ENCODE measurements around the gene SLC36A3. TPM values are rescaled to one million over a fixed set of nuclear protein-coding genes. Genes with fewer than 3 reads are reported as not detected.
"Not testable (repeated sequence)": the region's sequence is repeated elsewhere in the genome, so short reads cannot be mapped to it uniquely, and the experiment has no call there.

Gene SLC36A3
- total RNA-seq, 1 experiment from 2014 or later, result not detected

DNA sequence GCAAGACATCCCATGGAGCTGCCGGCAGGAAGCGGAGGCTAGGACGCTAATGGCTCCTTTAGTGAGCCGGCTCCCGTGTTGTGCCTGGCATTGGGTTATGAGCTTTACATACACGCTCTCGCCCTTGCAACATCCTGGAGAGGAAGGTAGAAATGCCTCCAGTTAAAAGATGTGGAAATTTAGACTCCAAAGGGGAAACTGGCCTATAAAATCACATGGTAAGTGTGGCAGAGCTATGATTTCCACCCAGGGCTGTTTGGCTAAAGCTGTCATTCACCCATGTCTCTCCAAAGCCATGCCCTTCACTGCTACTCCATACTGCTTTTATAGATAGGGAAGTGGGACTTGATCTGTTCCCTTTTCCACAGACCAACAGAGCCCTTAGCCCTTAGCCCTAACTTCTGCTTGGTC lies 45.4 kb downstream of the SLC36A3 start:
- Histone ChIP-seq H3K36me3 (no peaks in the 10 kb centered on the region), H3K9me3 (replicated peaks) (no peaks in the 10 kb centered on the region), H3K27ac (no peak overlapping the region), H3K4me1 (no peaks in the 10 kb centered on the region; the same call in 1 of the 2 replicates), H3K4me3 (no peak overlapping the region), H3K27me3 (no peaks in the 10 kb centered on the region)
- DNase-seq, result no peak

DNA sequence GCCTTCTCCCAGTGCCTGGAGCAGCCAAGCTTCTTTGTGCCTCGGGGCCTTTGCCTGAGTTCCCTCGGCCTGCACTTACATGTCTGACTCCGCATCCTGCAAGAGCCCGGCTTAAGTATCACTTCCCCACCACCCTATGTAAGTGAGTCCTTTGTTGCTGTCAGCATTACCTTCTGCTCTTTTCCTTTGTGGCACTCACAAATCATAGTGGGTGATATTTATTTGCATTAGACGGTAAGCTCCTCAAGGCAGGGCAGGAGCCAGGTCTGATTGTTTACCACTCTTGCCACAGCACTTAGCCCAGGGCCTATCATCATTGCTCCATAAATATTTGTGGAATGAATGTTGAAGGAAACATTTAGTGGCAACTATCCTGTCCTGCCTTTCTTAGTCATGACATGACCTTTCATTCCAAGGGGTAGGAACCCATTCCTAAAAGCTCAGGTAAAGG lies 45.8 kb downstream of the SLC36A3 start:
- no peaks in the 10 kb centered on the region; the same call in 1 of the 2 replicates for H3K4me1 ChIP-seq
- H3K27me3 ChIP-seq, result no peaks in the 10 kb centered on the region
- no peak overlapping the region for H3K27ac ChIP-seq
- no peaks in the 10 kb centered on the region for H3K36me3 ChIP-seq
- no peaks in the 10 kb centered on the region for H3K9me3 ChIP-seq (replicated peaks)
- no peak for DNase-seq
- H3K4me3 ChIP-seq, result no peak overlapping the region

DNA sequence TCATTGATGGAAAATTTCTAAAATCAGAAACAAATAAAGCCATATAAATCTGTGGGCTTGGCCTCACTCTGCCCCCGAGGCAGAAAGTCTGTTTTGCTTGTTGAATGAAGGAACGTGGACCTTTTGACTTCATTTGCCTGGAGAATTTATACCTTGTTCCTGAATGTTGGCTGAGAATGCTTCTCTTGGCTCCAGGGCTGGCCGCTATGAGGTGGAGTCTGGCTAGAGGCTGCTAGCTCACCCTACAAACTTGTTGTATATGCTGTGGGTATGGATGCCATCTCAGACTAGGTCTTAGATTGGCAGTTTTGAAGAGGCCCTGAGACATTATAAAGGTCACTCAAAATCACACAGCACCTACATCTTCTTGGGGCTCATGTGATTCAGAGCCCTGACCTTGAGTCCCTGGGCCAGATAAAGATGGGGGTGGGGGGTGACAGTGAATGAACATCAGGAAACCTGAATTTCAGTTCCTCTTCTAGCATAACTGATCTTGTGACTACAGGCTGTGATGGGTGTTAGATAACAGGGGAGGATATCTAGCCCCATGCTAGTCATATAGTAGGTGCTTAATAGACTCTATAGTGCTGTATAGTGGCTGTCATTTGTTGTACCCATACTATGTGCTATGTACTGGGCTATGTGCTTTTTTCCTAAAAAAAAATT lies 47.8 kb downstream of the SLC36A3 start:
- no peaks in the 10 kb centered on the region for H3K27me3 ChIP-seq
- no peak for DNase-seq
- H3K9me3 ChIP-seq (replicated peaks), result no peaks in the 10 kb centered on the region
- H3K4me1 ChIP-seq, result no peaks in the 10 kb centered on the region; the same call in 1 of the 2 replicates
- H3K4me3 ChIP-seq, result no peak overlapping the region
- H3K36me3 ChIP-seq, result no peaks in the 10 kb centered on the region
- no peak overlapping the region for H3K27ac ChIP-seq

DNA sequence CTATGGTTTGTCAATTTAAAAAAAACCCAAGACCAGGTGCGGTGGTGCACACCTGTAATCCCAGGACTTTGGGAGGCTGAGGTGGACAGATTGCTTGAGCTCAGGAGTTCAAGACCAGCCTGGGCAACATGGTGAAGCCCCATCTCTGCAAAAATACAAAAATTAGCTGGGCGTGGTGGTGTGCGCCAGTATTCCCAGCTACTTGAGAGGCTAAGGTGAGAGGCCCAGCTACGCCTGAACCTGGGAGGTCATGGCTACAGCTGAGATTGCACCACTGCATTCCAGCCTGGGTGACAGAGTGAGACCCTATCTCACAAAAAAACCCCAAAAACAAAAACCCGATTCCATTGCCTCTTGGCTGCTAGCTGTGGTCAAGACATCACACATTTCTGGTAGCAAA lies 48.6 kb downstream of the SLC36A3 start:
- H3K9me3 ChIP-seq (replicated peaks); H3K27ac ChIP-seq; H3K4me1 ChIP-seq; H3K4me3 ChIP-seq; H3K27me3 ChIP-seq; DNase-seq; H3K36me3 ChIP-seq: not testable (repeated sequence)

DNA sequence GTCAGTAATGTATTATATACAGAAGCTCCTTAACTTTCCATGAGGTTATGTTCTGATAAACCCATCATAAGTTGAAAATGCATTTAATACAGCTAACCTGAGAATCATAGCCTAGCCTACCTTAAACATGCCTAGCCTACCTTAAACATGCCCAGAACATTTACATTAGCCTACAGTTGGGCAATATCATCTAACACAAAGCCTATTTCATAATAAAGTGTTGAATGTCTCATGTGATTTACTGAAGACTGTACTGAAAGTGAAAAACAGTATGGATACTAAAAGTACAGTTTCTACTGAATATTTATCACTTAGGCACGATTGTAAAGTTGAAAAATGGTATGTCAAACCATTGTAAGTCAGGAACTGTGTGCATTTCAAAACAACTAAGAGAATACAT lies 49.0 kb downstream of the SLC36A3 start:
- Histone ChIP-seq H3K36me3 (no peaks in the 10 kb centered on the region), H3K4me3 (no peak overlapping the region), H3K27me3 (no peaks in the 10 kb centered on the region), H3K27ac (no peak overlapping the region), H3K4me1 (no peaks in the 10 kb centered on the region; the same call in 1 of the 2 replicates), H3K9me3 (replicated peaks) (no peaks in the 10 kb centered on the region)
- DNase-seq, result no peak

DNA sequence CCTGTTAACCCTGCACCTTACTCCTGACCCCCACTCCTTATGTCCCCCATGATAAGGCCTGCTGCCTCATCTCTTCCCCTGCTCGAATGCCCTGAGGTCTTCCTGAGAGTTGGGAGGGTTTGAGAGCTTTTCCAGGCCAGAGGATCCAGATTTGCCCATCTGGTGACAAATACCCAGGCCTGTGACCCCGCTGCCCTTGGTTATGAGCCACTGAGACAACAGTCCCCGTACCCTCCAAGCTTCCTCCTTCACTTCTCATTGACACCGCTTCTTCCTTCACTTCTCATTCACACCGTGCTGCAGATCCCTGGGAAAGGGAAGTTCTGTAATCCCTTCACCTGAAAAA lies 50.0 kb downstream of the SLC36A3 start:
- no peak overlapping the region; the same call in 1 of the 2 replicates for H3K4me3 ChIP-seq
- H3K9me3 ChIP-seq (replicated peaks), result no peaks in the 10 kb centered on the region
- no peak overlapping the region for H3K27ac ChIP-seq
- no peak for DNase-seq
- no peaks in the 10 kb centered on the region for H3K36me3 ChIP-seq
- H3K4me1 ChIP-seq, result no peaks in the 10 kb centered on the region; the same call in 1 of the 2 replicates
- H3K27me3 ChIP-seq, result no peaks in the 10 kb centered on the region

DNA sequence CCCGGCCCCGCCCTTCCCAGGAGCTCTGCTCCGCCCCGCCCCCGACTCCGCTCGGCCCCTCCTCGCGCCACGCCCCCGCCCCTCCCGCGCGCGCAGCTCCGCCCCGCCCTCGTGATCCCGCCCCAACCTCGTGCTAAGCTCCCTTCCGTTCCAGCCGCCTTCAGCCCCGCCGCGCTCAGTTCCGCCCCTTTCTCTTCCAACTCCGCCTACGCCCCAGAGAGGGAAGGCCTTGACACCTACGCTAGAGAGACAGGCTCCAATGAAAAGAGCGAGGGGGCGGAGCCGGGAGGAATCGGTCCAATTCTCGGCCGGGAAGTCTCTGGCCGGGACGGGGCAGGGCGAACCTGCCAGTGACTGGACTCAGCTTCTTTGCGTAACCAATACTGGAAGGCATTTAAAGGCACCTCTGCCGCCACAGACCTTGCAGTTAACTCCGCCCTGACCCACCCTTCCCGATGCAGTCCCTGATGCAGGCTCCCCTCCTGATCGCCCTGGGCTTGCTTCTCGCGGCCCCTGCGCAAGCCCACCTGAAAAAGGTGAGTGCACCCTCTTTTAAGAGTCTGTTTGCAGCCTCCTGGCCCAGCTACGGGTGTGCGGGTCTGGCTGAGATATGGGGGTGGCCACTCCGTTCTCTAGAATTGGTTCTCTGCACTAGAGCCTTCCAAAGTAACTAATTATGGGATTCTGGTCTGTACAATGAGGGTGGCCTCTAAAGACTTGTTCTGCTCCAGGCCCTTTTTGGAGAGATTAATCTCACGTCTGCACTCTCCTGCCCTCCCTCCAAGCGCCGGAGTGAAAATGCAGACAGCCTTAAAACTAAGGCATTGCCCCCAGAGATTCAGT lies 50.6 kb downstream of the SLC36A3 start, which contains the start of gene GM2A:
GM2A (plus strand) TSS at position 424 of the 843 bp plus-strand sequence; CDS start at position 456, 32 bp downstream.
- Histone ChIP-seq H3K36me3 (no peaks in the 10 kb centered on the region), H3K4me3 (peak within 1 kb of the TSS; percentile 51), H3K9me3 (replicated peaks) (no peaks in the 10 kb centered on the region), H3K27me3 (no peaks in the 10 kb centered on the region), H3K27ac (no peak within 1 kb of the TSS), H3K4me1 (no peaks in the 10 kb centered on the region; the same call in 1 of the 2 replicates)
- DNase-seq, result peak; percentile 96 to 97

DNA sequence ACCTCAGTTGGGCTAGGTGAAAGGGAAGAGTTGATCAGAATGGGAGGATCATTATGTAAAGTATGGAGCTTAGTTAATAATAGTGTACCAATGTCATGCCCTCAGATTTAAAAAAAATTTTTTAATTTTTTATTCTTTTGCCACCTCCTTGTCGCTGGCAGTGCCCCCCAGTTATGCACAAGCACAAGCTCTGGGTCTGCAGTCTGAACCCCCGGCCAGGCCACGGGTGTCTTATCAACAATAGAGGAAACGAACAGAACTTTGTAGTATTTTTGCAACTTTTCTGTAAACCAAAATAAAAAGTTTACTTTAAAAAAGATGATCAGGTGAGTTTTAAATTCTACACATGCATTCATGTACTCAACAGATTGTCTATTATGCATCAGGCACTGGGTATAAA lies 51.9 kb downstream of the SLC36A3 start:
- no peak overlapping the region for H3K27ac ChIP-seq
- H3K4me1 ChIP-seq, result no peaks in the 10 kb centered on the region; the same call in 1 of the 2 replicates
- H3K36me3 ChIP-seq, result no peaks in the 10 kb centered on the region
- no peaks in the 10 kb centered on the region for H3K9me3 ChIP-seq (replicated peaks)
- no peak overlapping the region for H3K4me3 ChIP-seq
- no peaks in the 10 kb centered on the region; the same call in 1 of the 2 replicates for H3K27me3 ChIP-seq
- DNase-seq, result no peak

DNA sequence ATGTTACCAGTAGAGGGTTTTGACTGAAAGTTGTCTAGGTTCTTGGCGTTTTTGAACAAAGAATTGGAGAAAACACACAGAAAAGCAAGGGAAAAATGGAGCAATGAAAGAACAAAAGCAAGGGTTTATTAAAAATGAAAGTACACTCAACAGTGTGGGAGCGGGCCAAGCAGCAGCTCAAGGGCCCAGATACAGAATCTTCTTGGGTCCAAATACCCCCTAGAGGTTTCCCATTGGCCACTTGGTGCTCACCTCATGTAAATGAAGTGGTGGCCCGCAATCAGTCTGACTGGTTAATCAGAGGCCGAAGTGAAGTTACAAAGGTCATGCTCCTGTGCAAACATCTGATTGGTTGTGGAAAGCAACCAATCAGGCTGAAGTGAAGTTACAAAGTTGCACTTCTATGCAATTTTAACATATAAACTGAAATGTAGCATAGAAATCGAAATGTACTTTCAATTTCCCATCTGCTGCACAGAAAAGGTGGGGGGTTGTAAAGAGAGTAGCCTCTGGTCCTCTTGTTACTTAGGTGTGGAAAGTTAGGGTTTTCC lies 52.5 kb downstream of the SLC36A3 start:
- no peaks in the 10 kb centered on the region; the same call in 1 of the 2 replicates for H3K4me1 ChIP-seq
- H3K27ac ChIP-seq, result no peak overlapping the region
- H3K4me3 ChIP-seq, result no peak overlapping the region
- no peaks in the 10 kb centered on the region for H3K9me3 ChIP-seq (replicated peaks)
- H3K27me3 ChIP-seq, result no peaks in the 10 kb centered on the region; the same call in 1 of the 2 replicates
- no peak for DNase-seq
- H3K36me3 ChIP-seq, result no peaks in the 10 kb centered on the region

DNA sequence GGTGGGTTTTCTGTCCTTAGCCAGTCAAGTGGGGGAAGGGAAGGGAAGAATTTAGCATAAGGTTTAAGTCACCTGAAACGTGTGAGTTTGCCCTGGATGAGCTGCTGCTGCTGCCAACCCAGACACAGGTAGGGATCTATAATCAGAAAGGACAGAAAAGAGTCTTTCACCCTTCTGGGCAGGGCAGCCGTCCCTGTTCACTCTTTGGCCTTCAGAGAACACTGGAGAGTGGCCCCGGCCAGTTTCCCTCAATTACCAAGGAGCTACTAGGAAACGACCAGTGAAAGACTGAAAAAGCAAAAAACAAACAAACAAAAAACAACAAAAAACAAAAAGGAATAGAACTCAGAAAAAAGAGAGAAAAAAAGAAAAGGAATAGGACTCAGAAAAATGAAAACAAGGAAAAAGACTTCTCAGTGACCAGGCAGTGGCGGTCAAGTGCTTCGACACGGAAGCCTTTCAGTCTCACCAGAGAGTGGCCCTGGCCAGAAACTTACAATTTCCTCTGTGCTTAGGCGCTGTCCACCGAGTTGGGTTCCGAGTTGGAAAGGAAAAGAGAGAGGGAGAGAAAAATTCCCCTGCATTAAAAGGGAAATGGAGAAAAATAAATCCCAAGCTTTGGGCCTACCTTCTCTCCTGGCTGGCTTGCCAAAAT lies 53.1 kb downstream of the SLC36A3 start:
- no peak for DNase-seq
- Histone ChIP-seq H3K4me1 (no peaks in the 10 kb centered on the region; the same call in 1 of the 2 replicates), H3K4me3 (no peak overlapping the region), H3K36me3 (no peaks in the 10 kb centered on the region), H3K27ac (no peak overlapping the region), H3K27me3 (no peaks in the 10 kb centered on the region; the same call in 1 of the 2 replicates), H3K9me3 (replicated peaks) (no peaks in the 10 kb centered on the region)

DNA sequence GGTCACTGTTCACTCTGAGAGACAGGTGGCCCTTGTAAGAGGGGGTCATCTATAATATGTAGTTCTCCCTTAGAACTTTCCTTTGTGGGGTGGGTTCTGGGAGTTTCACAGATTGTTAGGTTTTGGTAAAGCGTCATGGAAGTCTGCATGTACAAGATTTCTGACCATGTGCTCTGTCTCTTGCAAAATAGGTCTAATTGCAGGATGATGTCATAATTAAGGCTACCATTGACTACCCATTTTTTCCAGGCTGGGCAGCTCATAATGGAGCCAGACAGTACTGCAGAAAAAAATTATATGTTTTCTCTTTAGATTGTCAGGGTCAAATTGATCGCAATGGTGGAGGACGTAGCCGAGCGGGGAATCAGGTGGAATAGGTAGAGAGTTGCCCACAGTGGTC lies 54.3 kb downstream of the SLC36A3 start:
- DNase-seq, result no peak
- Histone ChIP-seq H3K9me3 (replicated peaks) (no peaks in the 10 kb centered on the region), H3K27ac (no peak overlapping the region), H3K27me3 (no peaks in the 10 kb centered on the region; the same call in 1 of the 2 replicates), H3K4me3 (no peak overlapping the region), H3K36me3 (no peaks in the 10 kb centered on the region), H3K4me1 (no peaks in the 10 kb centered on the region; the same call in 1 of the 2 replicates)

DNA sequence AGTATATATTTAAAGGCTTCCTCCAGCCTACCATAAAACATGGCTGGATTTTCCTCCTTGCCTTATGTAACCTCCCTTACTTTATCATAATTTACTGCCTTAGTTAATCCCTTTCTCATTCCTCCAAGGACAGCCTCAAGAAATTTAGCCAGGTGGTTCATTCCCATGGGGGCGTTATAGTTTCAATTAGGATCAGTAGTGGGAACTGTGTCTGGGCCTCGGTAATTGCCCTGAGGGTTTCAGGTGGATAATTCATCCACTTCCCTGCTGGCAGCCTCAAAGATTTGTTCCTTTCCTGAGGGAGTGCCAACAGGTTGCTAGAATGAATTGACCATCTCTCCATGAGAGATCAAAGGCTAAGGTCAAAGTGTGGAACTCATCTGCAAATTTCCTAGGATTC lies 54.9 kb downstream of the SLC36A3 start:
- no peaks in the 10 kb centered on the region; the same call in 1 of the 2 replicates for H3K4me1 ChIP-seq
- no peak for DNase-seq
- H3K27me3 ChIP-seq, result no peaks in the 10 kb centered on the region; the same call in 1 of the 2 replicates
- no peaks in the 10 kb centered on the region for H3K36me3 ChIP-seq
- H3K27ac ChIP-seq, result no peak overlapping the region
- H3K4me3 ChIP-seq, result no peak overlapping the region
- H3K9me3 ChIP-seq (replicated peaks), result no peaks in the 10 kb centered on the region

DNA sequence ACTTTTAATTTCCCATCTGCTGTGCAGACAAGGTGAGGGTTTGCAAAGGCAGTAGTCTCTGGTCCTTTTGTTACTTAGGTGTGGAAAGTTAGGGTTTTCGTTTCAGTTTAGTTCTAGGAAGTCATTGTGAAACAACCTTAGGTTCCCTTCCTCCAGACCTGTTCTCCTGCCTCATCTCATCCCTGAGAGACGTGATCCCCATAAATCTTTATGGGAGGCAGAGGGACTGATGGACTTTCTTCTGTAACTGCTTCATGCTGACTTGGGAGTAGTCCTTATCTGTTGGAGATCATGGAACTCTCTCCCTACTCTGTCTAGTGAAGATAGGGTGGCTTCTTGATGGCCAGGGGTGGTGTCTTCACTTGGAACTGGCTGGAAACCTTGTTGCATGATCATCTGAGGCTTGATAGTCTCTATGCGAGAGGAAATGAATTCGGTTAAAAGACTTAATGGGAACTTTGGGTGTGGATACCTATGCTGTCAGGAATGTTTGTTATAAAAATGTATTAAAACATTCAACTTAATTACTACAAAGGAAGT lies 57.8 kb downstream of the SLC36A3 start:
- DNase-seq, result no peak
- no peaks in the 10 kb centered on the region for H3K9me3 ChIP-seq (replicated peaks)
- H3K4me1 ChIP-seq, result no peaks in the 10 kb centered on the region
- peaks cover 3% of the 10 kb centered on the region; the same call in 1 of the 2 replicates for H3K27me3 ChIP-seq
- no peak overlapping the region for H3K4me3 ChIP-seq
- H3K27ac ChIP-seq, result no peak overlapping the region
- no peaks in the 10 kb centered on the region for H3K36me3 ChIP-seq

DNA sequence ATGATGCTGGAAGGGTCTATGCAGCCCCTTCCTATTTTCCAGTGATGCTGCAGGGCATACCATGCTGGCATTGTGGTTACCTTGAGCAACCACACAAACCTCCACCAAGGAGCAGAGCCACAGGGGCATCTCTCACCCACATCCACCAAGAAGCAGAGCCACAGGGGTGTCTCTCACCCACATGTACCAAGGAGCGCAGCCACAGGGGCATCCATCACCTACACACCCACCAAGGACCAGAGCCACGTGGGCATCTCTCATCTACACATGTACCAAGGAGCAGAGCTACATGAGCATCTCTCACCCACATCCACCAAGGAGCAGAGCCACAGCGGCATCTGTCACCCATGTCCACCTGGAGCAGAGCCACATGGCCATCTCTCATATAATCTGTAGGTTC lies 59.4 kb downstream of the SLC36A3 start:
- Histone ChIP-seq H3K4me1 (no peaks in the 10 kb centered on the region), H3K27ac (no peak overlapping the region), H3K36me3 (no peaks in the 10 kb centered on the region), H3K4me3 (no peak overlapping the region), H3K27me3 (peaks cover 3% of the 10 kb centered on the region; the same call in 1 of the 2 replicates), H3K9me3 (replicated peaks) (no peaks in the 10 kb centered on the region)
- no peak for DNase-seq

Data from SJCRH30 (cell line).